GM18867 (cell line): ENCODE data around the gene TMEM115.
"Not testable (repeated sequence)": the region's sequence is repeated elsewhere in the genome, so short reads cannot be mapped to it uniquely, and the experiment has no call there.

Experiments used
- ATAC-seq: cut with Tn5 transposase; IDR thresholded peaks from one replicate; pipeline ENCODE4 v1.9.1; 2021; ENCODE audit warnings: mild to moderate bottlenecking, moderate library complexity; ENCODE audit not compliant: unreplicated experiment

TMEM115 gene

DNA sequence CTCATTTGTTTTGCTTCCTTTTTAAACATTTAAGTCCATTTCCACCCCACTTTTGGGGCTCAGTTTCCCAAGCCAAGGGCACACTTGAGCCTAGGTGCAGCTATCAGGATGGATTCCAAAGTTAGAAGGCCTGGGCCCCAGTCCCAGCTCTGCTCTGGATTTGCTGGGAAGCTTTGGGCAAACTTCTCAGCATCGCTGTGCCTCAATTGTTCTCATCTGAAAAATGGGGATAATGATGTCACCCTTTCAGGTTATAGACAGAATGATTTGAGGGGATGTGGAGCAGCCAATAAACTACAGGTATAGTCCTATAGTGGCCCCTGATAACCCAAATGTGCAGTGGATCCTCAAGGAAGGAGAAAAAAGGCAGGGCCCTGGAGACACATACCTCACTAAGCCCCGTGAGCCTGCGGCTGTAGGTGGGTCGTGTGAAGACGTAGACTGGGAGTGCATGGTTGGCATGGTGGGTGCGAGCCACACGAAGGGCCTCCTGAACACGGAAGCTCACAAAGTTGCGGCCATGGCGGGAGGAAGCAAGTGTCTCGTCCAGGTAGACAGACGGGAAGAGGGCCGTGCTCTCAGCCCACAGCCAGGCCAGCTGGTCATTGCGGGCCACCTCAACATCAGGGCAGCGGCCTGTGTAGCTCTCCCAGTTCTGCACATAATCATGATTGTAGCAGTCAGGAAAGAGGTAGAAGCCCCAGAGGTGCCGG lies 40.0 kb downstream of the TMEM115 start:
- no peak for ATAC-seq

DNA sequence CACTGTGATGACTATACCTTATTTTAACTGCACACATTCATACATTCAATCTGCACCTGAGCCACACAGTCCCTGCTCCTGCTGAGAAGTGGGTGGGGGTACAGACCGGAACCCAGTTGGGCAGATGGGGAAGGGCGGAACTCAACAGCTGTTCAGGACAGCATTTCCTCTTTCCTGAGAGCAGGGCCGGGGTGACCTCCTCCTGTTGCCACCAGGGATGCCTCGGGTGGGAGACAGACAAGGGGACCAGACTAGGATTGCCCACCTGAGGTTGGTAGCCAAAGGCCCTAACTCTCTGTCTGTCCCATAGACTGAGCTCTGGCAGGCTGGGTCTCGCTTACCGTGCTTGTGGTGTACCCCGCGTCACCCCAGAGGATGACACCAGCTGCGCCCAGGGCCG lies 40.7 kb downstream of the TMEM115 start:
- no peak for ATAC-seq

DNA sequence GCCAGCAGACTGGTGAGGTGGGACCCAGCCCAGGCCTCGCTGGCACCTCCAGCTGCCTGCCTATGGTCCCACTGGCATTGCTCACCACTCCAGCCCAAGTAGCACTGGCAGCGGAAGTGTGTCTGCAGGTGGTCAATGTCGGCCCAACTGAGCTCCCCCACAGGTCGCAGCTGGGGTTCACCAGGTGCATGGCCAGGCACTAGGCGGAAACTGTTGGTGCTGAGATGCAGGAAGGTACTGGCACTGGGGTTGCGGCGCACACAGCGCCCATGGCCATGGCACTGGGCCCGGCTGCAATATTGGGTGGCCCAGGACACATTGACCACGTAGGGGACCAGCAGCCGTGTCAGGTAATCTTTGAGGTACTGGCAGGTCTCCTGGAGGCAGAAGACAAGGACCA lies 41.2 kb downstream of the TMEM115 start:
- ATAC-seq: no peak

DNA sequence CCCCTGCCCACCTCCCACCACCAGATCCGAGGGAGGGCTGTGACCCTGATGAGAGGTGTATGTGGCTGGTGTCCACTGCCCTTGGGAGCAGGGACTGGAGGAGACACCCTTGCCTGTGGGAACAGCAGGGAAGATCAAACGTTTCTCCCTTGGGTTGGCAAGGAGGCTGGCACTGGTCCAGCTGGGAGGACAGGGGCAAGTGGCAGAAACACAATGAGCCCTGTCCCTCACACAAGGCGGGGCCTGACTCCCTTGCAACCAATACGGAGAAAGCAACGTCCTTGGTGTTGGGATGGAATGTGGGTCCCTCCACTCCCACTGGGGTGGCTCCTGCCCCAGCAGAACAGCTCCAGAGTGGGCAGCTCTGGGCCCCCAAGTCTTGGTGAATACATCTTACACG lies 42.0 kb downstream of the TMEM115 start:
- no peak for ATAC-seq

DNA sequence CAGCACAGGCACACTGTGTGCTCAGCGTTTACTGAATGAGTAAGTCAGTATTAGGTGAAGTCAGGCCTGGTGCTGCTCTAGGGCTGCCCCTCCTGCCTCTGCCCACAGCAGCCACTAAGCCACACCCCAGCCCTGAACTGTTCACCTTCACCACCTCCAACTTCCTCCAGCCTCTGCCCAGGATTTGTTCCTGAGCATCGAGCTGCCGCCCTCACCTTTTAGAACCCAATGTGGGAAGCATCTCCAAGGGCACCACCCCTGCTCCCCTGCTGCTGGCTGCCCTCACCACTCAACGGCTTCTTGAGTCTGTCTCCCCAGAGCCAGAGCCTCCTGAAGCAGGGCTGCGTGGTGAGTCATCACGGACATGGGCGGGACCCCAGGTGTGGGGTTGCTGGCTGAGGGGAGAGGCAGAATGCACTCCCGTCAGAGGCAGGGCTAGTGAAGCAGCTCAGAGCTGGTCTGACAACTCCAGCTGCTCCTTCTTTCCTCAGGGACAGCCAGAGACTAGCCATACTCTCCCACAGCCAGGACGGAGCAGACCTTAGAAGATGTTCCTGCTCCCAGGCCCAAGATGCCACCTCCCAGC lies 42.6 kb downstream of the TMEM115 start:
- ATAC-seq: no peak

DNA sequence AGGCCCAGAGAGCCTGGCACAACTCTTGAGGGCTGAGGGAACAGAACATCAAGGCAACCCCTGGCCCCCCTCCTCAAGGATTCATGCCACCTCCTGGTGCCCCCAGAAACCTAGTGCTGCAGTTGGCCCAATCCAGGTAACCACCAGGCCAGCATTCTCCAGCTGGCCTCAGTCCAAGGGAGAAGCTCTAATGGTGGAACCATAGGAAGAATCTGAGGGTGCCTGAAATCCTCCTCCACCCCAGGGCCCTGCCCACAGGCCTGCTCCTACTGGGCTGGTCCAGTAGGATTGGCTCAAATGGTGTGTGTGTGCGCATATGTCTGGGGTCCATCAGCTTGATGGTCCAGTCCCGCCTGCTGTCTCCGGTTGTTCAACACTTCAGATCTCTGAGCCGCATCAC lies 44.5 kb downstream of the TMEM115 start:
- ATAC-seq: no peak

DNA sequence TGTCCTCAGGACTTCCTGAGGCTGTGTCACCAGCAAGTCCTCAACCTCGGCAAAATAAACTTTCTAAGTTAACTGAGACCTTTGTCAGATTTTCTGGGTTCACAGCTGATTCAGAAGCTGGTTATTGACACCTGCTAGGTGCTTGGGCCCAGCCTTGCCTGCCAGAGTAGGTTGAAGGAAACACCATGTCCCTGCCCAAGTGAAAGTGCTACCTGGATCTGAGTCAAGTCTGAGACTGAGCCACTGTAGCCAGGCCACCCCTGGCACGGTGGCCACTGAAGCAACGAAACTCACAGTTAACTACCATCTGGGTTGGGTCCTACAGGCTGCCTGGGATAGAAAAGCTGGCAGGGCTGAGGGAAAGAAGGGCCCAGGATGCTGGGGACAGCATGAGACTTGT lies 45.0 kb downstream of the TMEM115 start:
- ATAC-seq: no peak

DNA sequence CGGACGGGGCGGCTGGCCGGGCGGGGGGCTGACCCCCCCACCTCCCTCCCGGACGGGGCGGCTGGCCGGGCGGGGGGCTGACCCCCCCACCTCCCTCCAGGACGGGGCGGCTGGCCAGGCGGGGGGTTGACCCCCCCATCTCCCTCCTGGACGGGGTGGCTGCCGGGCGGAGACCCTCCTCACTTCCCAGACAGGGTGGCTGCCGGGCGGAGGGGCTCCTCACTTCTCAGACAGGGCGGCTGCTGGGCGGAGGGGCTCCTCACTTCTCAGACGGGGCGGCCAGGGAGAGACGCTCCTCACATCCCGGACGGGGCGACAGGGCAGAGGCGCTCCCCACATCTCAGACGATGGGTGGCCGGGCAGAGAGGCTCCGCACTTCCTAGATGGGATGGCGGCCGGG lies 47.3 kb downstream of the TMEM115 start:
- ATAC-seq: not testable (repeated sequence)
